Left lung (tissue), 10 donors: ENCODE results near the gene LRRC55. TPM values are rescaled to one million over a fixed set of nuclear protein-coding genes. Genes with fewer than 3 reads are reported as not detected.

Experiments
- ATAC-seq: fragments of 200-7000 bp; cut with Tn5 transposase; one replicate; pipeline ENCODE4 v1.9.1; 2020; ENCODE audit warnings: moderate library complexity
- DNase-seq, 4 donors: peaks; one replicate each; pipeline ENCODE4 v3.0.0-alpha.2; 2013 to 2020
- H3K27ac ChIP-seq, 2 donors: fragments of 200-600 bp; sonication (generic) in 1 of 2; one replicate each; pipeline versions ENCODE4 v1.5.0 to v1.8.0; 2020 to 2021
- H3K27me3 ChIP-seq, 2 donors: fragments of 200-600 bp; sonication (generic) in 1 of 2; one replicate each; pipeline versions ENCODE4 v1.5.0 to v1.8.0; 2020 to 2021
- H3K36me3 ChIP-seq, 2 donors: fragments of 200-600 bp; sonication (generic) in 1 of 2; one replicate each; pipeline versions ENCODE4 v1.5.0 to v1.8.0; 2020 to 2021
- H3K4me1 ChIP-seq, 2 donors: fragments of 200-600 bp; one replicate each; pipeline ENCODE4 v1.8.0; 2021
- H3K4me3 ChIP-seq, 2 donors: fragments of 200-600 bp; sonication (generic) in 1 of 2; one replicate each; pipeline versions ENCODE4 v1.5.0 to v1.8.0; 2020 to 2021; ENCODE audit warnings: mild to moderate bottlenecking in 1 of 2
- H3K9me3 ChIP-seq, 2 donors: fragments of 200-600 bp; sonication (generic) in 1 of 2; one replicate each; pipeline versions ENCODE4 v1.5.0 to v1.8.0; 2020 to 2021
- intact Hi-C, 2 donors: fragments of 100-400 bp; cut with DNase I; formaldehyde crosslinking; loops; one replicate each; pipeline versions ENCODE4 v1.11.2 to v1.14.2; 2022
- polyA plus RNA-seq, 6 donors: library from polyadenylated mRNA; unstranded; fragments of 120-200 nt; gene quantifications; one replicate each; pipeline ENCODE4 v1.2.1, GENCODE V29; 2013; ENCODE audit not compliant: insufficient read length in 6 of 6
- total RNA-seq, 2 donors: library from RNA; stranded (reverse); fragmentation: NEBNext Ultra II Directional; extraction: Animal tissue kit (Norgen Biotek cat#: 25700); gene quantifications; one replicate each; pipeline ENCODE4 v1.2.1, GENCODE V29; 2021
- TF ChIP-seq, protein P1 (sequence below), 2 donors: fragments of 200-600 bp; sonication (generic) in 1 of 2; IDR thresholded peaks; one replicate each; pipeline versions ENCODE4 v1.5.0 to v1.8.0; 2021; ENCODE audit warnings: antibody characterized with exemption in 2 of 2
- donor health status: DM: no; HTN: yes; CAD: no.
- donor health status: DM: no; HTN: no; CAD: no.

LRRC55 gene
- total and polyA plus RNA-seq, 8 donors = 0.05 to 3.9 (median 2.8) TPM

DNA sequence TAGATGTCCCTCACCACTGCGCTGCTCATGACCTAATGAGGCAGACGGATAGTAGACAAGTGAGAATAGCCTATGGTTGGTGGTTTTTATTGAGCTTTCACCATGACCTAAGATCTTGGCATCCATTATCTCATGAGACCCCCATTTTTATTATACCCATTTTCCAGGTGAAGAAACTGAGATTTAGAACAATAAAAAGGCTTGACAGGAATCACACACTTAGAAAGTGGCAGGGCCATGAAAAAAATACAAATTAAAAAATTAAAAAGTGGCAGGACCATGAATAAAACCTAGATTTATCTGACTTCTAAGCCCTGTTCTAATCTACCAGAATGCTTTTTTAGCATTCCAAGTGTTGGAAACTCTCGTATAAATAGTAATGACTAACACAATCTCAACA, 1.1 kb downstream of the LRRC55 start:
- H3K27ac ChIP-seq = no peak overlapping the region
- H3K36me3 ChIP-seq = no peaks in the 10 kb centered on the region
- no peak for DNase-seq
- no peaks in the 10 kb centered on the region for H3K9me3 ChIP-seq
- H3K4me3 ChIP-seq = no peak overlapping the region
- H3K4me1 ChIP-seq = peaks cover 0 to 5% of the 10 kb centered on the region in 2 donors
- peaks cover 0 to 36% of the 10 kb centered on the region in 2 donors for H3K27me3 ChIP-seq
- TF ChIP-seq, protein P1, sequence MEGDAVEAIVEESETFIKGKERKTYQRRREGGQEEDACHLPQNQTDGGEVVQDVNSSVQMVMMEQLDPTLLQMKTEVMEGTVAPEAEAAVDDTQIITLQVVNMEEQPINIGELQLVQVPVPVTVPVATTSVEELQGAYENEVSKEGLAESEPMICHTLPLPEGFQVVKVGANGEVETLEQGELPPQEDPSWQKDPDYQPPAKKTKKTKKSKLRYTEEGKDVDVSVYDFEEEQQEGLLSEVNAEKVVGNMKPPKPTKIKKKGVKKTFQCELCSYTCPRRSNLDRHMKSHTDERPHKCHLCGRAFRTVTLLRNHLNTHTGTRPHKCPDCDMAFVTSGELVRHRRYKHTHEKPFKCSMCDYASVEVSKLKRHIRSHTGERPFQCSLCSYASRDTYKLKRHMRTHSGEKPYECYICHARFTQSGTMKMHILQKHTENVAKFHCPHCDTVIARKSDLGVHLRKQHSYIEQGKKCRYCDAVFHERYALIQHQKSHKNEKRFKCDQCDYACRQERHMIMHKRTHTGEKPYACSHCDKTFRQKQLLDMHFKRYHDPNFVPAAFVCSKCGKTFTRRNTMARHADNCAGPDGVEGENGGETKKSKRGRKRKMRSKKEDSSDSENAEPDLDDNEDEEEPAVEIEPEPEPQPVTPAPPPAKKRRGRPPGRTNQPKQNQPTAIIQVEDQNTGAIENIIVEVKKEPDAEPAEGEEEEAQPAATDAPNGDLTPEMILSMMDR (IDR thresholded peaks at IDR 0.05) = no peak
- intact Hi-C loops = no loop called here
- no peak for ATAC-seq

DNA sequence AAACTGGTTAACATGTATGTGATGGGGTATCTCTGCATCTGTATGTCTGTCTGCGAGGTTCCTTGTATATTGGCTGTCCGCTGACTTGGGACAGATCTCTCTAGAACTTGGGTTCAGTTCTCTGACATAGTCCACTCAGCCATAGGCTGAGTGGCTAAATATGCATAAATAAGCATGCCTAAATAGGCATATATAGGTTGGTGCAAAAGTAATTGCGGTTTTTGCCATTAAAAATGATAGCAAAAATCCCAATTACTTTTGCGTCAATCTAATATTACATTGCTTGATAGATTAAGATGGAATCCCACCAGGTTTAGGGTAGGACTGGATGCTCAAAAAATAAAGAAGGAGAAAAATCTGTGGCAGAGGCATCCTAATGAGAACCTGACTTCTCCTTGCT, 8.8 kb downstream of the LRRC55 start:
- no peaks in the 10 kb centered on the region for H3K27me3 ChIP-seq
- no peaks in the 10 kb centered on the region for H3K4me1 ChIP-seq
- ATAC-seq (no peak), DNase-seq (no peak)
- no peaks in the 10 kb centered on the region for H3K9me3 ChIP-seq
- H3K4me3 ChIP-seq = no peak overlapping the region
- TF ChIP-seq, protein P1 (IDR thresholded peaks at IDR 0.05) = no peak
- no peaks in the 10 kb centered on the region for H3K36me3 ChIP-seq
- no peak overlapping the region for H3K27ac ChIP-seq
- intact Hi-C loops = no loop called here

DNA sequence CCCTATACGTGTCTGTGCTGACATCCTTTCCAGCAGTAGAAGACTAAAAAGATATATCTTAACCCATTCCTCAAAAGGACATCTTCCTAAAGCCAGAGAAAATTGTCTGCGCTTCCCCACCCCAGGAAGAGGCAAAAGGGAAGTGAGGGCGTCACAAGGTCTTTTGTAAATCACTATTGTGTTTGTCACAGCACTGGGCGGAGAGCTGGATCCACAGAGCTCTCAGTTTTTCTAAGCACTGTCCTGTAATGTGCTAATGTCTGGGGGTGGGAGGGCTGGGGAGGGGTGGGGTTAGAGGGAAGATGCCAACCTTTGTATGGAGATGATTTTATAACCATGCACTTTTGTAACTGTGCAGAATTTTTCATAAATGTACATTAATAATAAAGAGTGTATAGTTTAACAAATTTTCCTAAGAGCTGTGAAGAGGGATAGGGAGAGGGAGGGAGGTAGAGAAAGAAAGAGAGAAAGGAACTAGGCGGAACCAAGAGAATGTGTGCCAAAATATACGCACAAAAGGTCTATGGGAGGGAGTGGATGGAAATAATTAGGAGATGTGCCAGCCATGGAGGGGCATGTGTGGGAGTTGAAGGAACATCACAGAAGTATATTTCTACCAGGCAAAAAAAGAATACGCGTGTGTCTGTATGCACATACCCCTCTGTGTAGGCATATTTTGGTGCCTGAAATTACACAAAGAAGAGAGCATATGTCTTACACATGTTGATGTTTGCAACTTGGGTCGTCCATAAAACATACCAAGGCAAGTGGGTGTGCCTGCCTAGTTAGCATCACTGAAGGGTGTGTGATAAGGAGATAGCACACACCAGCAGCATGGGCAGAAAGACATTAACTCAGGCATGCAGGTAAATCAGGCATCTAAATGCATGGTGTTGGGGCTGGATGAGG, 9.8 kb downstream of the LRRC55 start:
- Histone ChIP-seq H3K36me3 (no peaks in the 10 kb centered on the region), H3K4me1 (no peaks in the 10 kb centered on the region)

DNA sequence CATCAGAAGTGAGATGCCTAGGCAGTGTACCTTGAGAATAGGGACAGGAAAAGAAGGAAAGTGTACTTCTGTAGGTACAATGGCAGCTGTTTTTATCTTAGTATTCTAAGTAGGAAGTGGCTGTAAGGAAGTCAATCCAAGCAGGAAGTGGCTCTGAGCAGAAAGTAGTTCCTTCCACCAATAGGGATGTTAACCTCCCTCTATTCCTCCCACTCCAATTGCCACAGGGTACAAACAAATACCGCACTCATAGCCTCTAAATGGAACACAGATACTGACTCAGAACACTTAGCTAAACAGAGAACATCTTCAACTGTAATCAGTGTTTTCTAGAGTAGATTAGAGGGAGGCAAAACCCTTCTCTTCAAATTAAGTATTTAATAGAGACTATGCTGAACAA, 10.6 kb downstream of the LRRC55 start:
- Histone ChIP-seq H3K4me1 (no peaks in the 10 kb centered on the region), H3K9me3 (no peaks in the 10 kb centered on the region), H3K27ac (no peak overlapping the region), H3K4me3 (no peak overlapping the region), H3K36me3 (no peaks in the 10 kb centered on the region), H3K27me3 (no peaks in the 10 kb centered on the region)
- DNase-seq (no peak), ATAC-seq (no peak)
- TF ChIP-seq, protein P1 (IDR thresholded peaks at IDR 0.05) = no peak
- intact Hi-C loops = no loop called here

More for the DNA sequence above, 9.8 kb downstream of the LRRC55 start:
- H3K4me3 ChIP-seq = no peak overlapping the region
- no peaks in the 10 kb centered on the region for H3K9me3 ChIP-seq
- H3K27ac ChIP-seq = no peak overlapping the region
- ATAC-seq (no peak), DNase-seq (no peak)
- no peaks in the 10 kb centered on the region for H3K27me3 ChIP-seq
- TF ChIP-seq, protein P1 (IDR thresholded peaks at IDR 0.05) = no peak
- intact Hi-C loops = no loop called here

DNA sequence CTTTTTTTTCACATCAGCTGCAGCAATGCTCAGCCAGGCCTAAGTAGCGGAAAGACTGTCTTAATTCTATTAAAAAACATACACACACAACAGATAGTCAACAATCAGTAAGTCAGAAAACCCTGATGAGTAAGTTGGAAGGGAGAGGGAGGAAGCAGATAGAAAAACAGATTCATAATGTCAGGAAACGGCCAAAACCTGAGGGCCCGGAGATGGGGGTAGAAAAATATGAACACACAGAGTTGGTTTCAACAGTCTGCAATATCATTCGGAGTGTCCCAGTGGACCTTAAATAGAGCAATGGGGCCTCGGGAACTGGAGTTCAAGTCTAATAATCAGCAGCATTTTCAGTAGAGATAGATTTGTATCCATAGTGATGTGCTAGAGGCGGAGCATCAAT, 14.8 kb downstream of the LRRC55 start:
- Histone ChIP-seq H3K4me1 (no peaks in the 10 kb centered on the region), H3K27me3 (no peaks in the 10 kb centered on the region), H3K4me3 (no peak overlapping the region), H3K9me3 (no peaks in the 10 kb centered on the region), H3K36me3 (no peaks in the 10 kb centered on the region), H3K27ac (peak overlapping the region in 1 of 2 donors; percentile 20)
- DNase-seq (no peak), ATAC-seq (no peak)
- TF ChIP-seq, protein P1 (IDR thresholded peaks at IDR 0.05) = no peak
- intact Hi-C loops = no loop called here
